Neural cell (in vitro differentiated cells): ENCODE data around the gene ABHD4.
"Not testable (repeated sequence)": the region's sequence is repeated elsewhere in the genome, so short reads cannot be mapped to it uniquely, and the experiment has no call there.

Source experiments
- POLR2AphosphoS5 ChIP-seq: IDR thresholded peaks from 2 replicates; pipeline ENCODE4 v1.6.1; 2012
- TF ChIP-seq, protein P1 (sequence below): fragments of 450-650 bp; IDR thresholded peaks from 2 replicates; pipeline ENCODE4 v1.5.1; 2014; ENCODE audit warnings: antibody characterized with exemption, mild to moderate bottlenecking, moderate library complexity; ENCODE audit not compliant: poor library complexity, severe bottlenecking

DNA sequence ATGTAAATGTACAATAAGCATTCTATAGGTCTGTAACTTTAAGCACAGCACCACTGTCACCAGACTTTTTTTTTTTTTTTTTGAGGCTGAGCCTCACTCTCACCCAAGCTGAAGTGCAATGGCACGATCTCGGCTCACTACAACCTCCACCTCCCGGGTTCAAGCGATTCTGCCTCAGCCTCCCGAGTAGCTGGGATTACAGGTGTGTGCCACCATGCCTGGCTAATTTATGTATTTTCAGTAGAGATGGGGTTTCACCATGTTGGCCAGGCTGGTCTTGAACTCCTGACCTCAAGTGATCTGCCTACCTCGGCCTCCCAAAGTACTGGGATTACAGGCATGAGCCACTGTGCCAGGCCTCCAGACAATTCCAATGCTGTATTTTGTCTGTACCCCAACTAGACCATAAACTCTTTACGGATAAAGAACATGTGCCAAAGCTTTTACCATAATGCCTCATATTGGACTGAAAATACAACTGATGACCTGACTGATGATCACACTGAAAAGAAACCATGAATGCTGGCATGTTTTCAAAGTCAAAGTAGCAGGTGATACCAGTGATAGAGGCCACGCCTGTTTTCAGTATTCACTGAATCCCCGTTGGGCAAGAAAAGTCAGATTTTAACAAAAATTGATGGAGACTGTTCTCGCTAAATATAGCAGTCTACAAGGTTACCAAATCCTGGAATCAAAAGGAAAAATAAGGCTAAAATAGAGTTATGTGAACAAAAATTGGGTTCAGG is 10.2 kb upstream of the ABHD4 start:
- not testable (repeated sequence) for TF ChIP-seq POLR2AphosphoS5
- TF ChIP-seq, protein P1, sequence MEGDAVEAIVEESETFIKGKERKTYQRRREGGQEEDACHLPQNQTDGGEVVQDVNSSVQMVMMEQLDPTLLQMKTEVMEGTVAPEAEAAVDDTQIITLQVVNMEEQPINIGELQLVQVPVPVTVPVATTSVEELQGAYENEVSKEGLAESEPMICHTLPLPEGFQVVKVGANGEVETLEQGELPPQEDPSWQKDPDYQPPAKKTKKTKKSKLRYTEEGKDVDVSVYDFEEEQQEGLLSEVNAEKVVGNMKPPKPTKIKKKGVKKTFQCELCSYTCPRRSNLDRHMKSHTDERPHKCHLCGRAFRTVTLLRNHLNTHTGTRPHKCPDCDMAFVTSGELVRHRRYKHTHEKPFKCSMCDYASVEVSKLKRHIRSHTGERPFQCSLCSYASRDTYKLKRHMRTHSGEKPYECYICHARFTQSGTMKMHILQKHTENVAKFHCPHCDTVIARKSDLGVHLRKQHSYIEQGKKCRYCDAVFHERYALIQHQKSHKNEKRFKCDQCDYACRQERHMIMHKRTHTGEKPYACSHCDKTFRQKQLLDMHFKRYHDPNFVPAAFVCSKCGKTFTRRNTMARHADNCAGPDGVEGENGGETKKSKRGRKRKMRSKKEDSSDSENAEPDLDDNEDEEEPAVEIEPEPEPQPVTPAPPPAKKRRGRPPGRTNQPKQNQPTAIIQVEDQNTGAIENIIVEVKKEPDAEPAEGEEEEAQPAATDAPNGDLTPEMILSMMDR, result not testable (repeated sequence)
